Measurements from ENCODE around the gene HSD11B1L.

The HSD11B1L gene

GRCh38 chr19:5666921-5667610 lies 13.8 kb upstream of the HSD11B1L start:
- DNase-seq (ENCODE audit: low read depth in 2 of 3, low spot score in 2 of 3) = no peak

GRCh38 chr19:5667751-5668271 lies 13.0 kb upstream of the HSD11B1L start:
- DNase-seq (ENCODE audit: low read depth in 2 of 3, low spot score in 2 of 3) = no peak

GRCh38 chr19:5669212-5669611 lies 11.6 kb upstream of the HSD11B1L start:
- DNase-seq (ENCODE audit: low read depth in 2 of 3, low spot score in 2 of 3) = no peak

- no peak for DNase-seq (ENCODE audit: low read depth in 2 of 3, low spot score in 2 of 3)
Measured at GRCh38 chr19:5671600-5671999, 9.2 kb upstream of the HSD11B1L start.

- no peak for DNase-seq (ENCODE audit: low read depth in 2 of 3, low spot score in 2 of 3)
Measured at GRCh38 chr19:5672708-5673459, 7.9 kb upstream of the HSD11B1L start.

- DNase-seq (ENCODE audit: low read depth in 2 of 3, low spot score in 2 of 3) = no peak
Measured at GRCh38 chr19:5673752-5674151, 7.1 kb upstream of the HSD11B1L start.

GRCh38 chr19:5674714-5675113 lies 6.1 kb upstream of the HSD11B1L start:
- DNase-seq (ENCODE audit: low read depth in 2 of 3, low spot score in 2 of 3) = no peak

GRCh38 chr19:5676105-5676771 lies 4.6 kb upstream of the HSD11B1L start:
- no peak for DNase-seq (ENCODE audit: low read depth in 2 of 3, low spot score in 2 of 3)

- DNase-seq (ENCODE audit: low read depth in 2 of 3, low spot score in 2 of 3) = no peak
Measured at GRCh38 chr19:5676772-5677105, 4.1 kb upstream of the HSD11B1L start.

- DNase-seq (ENCODE audit: low read depth in 2 of 3, low spot score in 2 of 3) = no peak
Measured at GRCh38 chr19:5677136-5677535, 3.7 kb upstream of the HSD11B1L start.

- no peak for DNase-seq (ENCODE audit: low read depth in 2 of 3, low spot score in 2 of 3)
Measured at GRCh38 chr19:5677580-5677979, 3.2 kb upstream of the HSD11B1L start.

- no peak for DNase-seq (ENCODE audit: low read depth in 2 of 3, low spot score in 2 of 3)
Measured at GRCh38 chr19:5678071-5678718, 2.6 kb upstream of the HSD11B1L start.

- no peak for DNase-seq (ENCODE audit: low read depth in 2 of 3, low spot score in 2 of 3)
Measured at GRCh38 chr19:5679289-5680083, 1.3 kb upstream of the HSD11B1L start.

GRCh38 chr19:5680084-5680436 lies 767 bp upstream of the HSD11B1L start:
- DNase-seq (ENCODE audit: low read depth in 2 of 3, low spot score in 2 of 3) = no peak

- DNase-seq (ENCODE audit: low read depth in 2 of 3, low spot score in 2 of 3) = no peak
Measured at GRCh38 chr19:5681391-5682106, 722 bp downstream of the HSD11B1L start.

- no peak for DNase-seq (ENCODE audit: low read depth in 2 of 3, low spot score in 2 of 3)
Measured at GRCh38 chr19:5682107-5682482, 1.3 kb downstream of the HSD11B1L start.

- no peak for DNase-seq (ENCODE audit: low read depth in 2 of 3, low spot score in 2 of 3)
Measured at GRCh38 chr19:5683177-5683886, 2.5 kb downstream of the HSD11B1L start.

GRCh38 chr19:5684694-5685430 lies 4.0 kb downstream of the HSD11B1L start:
- DNase-seq (ENCODE audit: low read depth in 2 of 3, low spot score in 2 of 3) = no peak

- DNase-seq (ENCODE audit: low read depth in 2 of 3, low spot score in 2 of 3) = no peak
Measured at GRCh38 chr19:5686326-5686646, 5.5 kb downstream of the HSD11B1L start.

Measured in activated CD8-positive, alpha-beta memory T cell treated with anti-CD3 and anti-CD28 coated beads for 48 hours (primary cell).